ELF-1 (cell line): ENCODE results near the gene HS3ST5.
A peak's percentile ranks its signal among the peaks of the same experiment; 100 is the strongest.
"Not testable (repeated sequence)": the region's sequence is repeated elsewhere in the genome, so short reads cannot be mapped to it uniquely, and the experiment has no call there.

Experiments used
- DNase-seq: peaks from one replicate; pipeline ENCODE4 v3.0.0-alpha.2; 2016; ENCODE audit warnings: low read depth, low spot score

The HS3ST5 gene

GRCh38 chr6:114339706-114340105 is 3.1 kb downstream of the HS3ST5 start:
- no peak for DNase-seq

GRCh38 chr6:114334237-114334636 is 8.6 kb downstream of the HS3ST5 start:
- DNase-seq, result no peak

GRCh38 chr6:114327074-114327473 is 15.7 kb downstream of the HS3ST5 start:
- no peak for DNase-seq

- peak; percentile 42 for DNase-seq
These were observed 19.0 kb downstream of the HS3ST5 start for GRCh38 chr6:114323784-114324183.

GRCh38 chr6:114319749-114320148 is 23.1 kb downstream of the HS3ST5 start:
- no peak for DNase-seq

- DNase-seq, result no peak
These were observed 26.8 kb downstream of the HS3ST5 start for GRCh38 chr6:114315831-114316595.

GRCh38 chr6:114313816-114314215 is 29.0 kb downstream of the HS3ST5 start:
- DNase-seq, result not testable (repeated sequence)

GRCh38 chr6:114312931-114313330 is 29.9 kb downstream of the HS3ST5 start:
- DNase-seq, result no peak

- no peak for DNase-seq
These were observed 32.8 kb downstream of the HS3ST5 start for GRCh38 chr6:114310053-114310452.

GRCh38 chr6:114304304-114304887 is 38.4 kb downstream of the HS3ST5 start:
- no peak for DNase-seq

- no peak for DNase-seq
These were observed 41.1 kb downstream of the HS3ST5 start for GRCh38 chr6:114301596-114302219.

- DNase-seq, result no peak
These were observed 45.7 kb downstream of the HS3ST5 start for GRCh38 chr6:114297135-114297534.

GRCh38 chr6:114292431-114292830 is 50.4 kb downstream of the HS3ST5 start:
- DNase-seq, result no peak

- no peak for DNase-seq
These were observed 51.4 kb downstream of the HS3ST5 start for GRCh38 chr6:114291428-114291827.

GRCh38 chr6:114290864-114291263 is 52.0 kb downstream of the HS3ST5 start:
- no peak for DNase-seq

- DNase-seq, result no peak
These were observed 53.9 kb downstream of the HS3ST5 start for GRCh38 chr6:114288701-114289495.

GRCh38 chr6:114287461-114287860 is 55.4 kb downstream of the HS3ST5 start:
- no peak for DNase-seq

GRCh38 chr6:114286211-114286610 is 56.6 kb downstream of the HS3ST5 start:
- DNase-seq, result no peak

- no peak for DNase-seq
These were observed 58.5 kb downstream of the HS3ST5 start for GRCh38 chr6:114284281-114284680.

GRCh38 chr6:114282292-114282691 is 60.5 kb downstream of the HS3ST5 start:
- DNase-seq, result no peak

- no peak for DNase-seq
These were observed 61.3 kb downstream of the HS3ST5 start for GRCh38 chr6:114281496-114281895.
